Measurements from ENCODE around the gene LTBP1.
A peak's percentile ranks its signal among the peaks of the same experiment; 100 is the strongest.
"Not testable (repeated sequence)": the region's sequence is repeated elsewhere in the genome, so short reads cannot be mapped to it uniquely, and the experiment has no call there.

Gene LTBP1

GRCh38 chr2:33358878-33359277 lies 412.1 kb downstream of the LTBP1 start:
- TF ChIP-seq, protein P1, sequence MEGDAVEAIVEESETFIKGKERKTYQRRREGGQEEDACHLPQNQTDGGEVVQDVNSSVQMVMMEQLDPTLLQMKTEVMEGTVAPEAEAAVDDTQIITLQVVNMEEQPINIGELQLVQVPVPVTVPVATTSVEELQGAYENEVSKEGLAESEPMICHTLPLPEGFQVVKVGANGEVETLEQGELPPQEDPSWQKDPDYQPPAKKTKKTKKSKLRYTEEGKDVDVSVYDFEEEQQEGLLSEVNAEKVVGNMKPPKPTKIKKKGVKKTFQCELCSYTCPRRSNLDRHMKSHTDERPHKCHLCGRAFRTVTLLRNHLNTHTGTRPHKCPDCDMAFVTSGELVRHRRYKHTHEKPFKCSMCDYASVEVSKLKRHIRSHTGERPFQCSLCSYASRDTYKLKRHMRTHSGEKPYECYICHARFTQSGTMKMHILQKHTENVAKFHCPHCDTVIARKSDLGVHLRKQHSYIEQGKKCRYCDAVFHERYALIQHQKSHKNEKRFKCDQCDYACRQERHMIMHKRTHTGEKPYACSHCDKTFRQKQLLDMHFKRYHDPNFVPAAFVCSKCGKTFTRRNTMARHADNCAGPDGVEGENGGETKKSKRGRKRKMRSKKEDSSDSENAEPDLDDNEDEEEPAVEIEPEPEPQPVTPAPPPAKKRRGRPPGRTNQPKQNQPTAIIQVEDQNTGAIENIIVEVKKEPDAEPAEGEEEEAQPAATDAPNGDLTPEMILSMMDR (IDR thresholded peaks at IDR 0.05; ENCODE audit: poor library complexity, severe bottlenecking): no peak

DNA sequence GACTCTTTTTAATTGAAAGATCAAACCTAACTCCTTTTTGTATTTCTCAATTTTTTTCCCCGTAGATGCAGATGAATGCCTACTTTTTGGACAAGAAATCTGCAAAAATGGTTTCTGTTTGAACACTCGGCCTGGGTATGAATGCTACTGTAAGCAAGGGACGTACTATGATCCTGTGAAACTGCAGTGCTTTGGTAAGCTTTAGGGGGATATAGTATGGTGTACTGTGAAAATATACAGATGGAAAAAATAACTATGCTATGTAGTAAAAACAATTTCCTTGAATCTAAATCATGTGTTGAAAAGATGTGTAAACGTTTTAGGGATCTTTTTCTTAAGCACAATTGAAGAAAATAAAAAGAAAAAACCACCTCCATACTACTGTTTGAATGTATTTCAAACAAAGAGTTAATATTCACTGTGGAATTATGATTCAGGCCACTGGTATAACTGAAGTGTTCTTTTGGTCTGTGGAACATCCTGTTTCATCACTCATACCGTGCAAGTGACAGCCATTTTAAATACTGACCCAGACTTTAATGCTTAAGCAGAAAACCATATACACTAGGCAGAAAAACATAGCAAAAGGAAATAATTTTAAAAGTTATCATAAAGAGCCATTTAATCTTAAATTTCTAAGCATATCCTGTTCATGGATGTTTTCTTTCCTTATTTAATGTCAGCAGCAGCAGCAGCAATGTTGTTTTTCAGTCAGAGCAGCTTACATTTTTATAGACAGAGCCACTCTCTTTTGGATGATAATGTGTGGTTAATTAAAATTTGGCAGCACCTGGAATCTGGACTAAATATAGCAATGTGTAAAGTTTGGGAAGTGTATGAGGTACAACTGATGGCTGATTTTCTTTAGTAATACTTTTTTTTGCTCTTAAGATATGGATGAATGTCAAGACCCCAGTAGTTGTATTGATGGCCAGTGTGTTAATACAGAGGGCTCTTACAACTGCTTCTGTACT lies 416.9 kb downstream of the LTBP1 start:
- peaks cover 6% of the 10 kb centered on the region for H3K4me1 ChIP-seq (ENCODE audit: insufficient read depth, poor library complexity, severe bottlenecking)
- DNase-seq (ENCODE audit: low spot score): no peak
- 0 out of 2 replicates have a peak, but pooled peaks cover 2% of the 10 kb centered on the region for H3K36me3 ChIP-seq (ENCODE audit: low read depth)
- TF ChIP-seq, protein P1 (IDR thresholded peaks at IDR 0.05; ENCODE audit: poor library complexity, severe bottlenecking): no peak
- H3K27me3 ChIP-seq (ENCODE audit: insufficient read depth, poor library complexity, severe bottlenecking): no peaks in the 10 kb centered on the region
- peak; percentile 67; the same call in 2 of the 3 replicates for ATAC-seq (ENCODE audit: low read depth)
- H3K9me3 ChIP-seq (ENCODE audit: severe bottlenecking): no peaks in the 10 kb centered on the region
- H3K27ac ChIP-seq (ENCODE audit: poor library complexity, severe bottlenecking): peak overlapping the region; percentile 26
- H3K4me3 ChIP-seq (ENCODE audit: severe bottlenecking): no peak overlapping the region

More at GRCh38 chr2:33358878-33359277, 412.1 kb downstream of the LTBP1 start:
- H3K4me1 ChIP-seq (ENCODE audit: insufficient read depth, poor library complexity, severe bottlenecking): peaks cover 6% of the 10 kb centered on the region
- H3K9me3 ChIP-seq (ENCODE audit: severe bottlenecking): no peaks in the 10 kb centered on the region
- H3K27me3 ChIP-seq (ENCODE audit: insufficient read depth, poor library complexity, severe bottlenecking): no peaks in the 10 kb centered on the region
- H3K27ac ChIP-seq (ENCODE audit: poor library complexity, severe bottlenecking): no peak overlapping the region
- ATAC-seq (ENCODE audit: low read depth) (no peak), DNase-seq (ENCODE audit: low spot score) (no peak)
- no peak overlapping the region for H3K4me3 ChIP-seq (ENCODE audit: severe bottlenecking)
- H3K36me3 ChIP-seq (ENCODE audit: low read depth): 0 out of 2 replicates have a peak, but pooled peaks cover 2% of the 10 kb centered on the region

- Histone ChIP-seq H3K27ac (ENCODE audit: poor library complexity, severe bottlenecking) (no peak overlapping the region), H3K4me3 (ENCODE audit: severe bottlenecking) (no peak overlapping the region), H3K4me1 (ENCODE audit: insufficient read depth, poor library complexity, severe bottlenecking) (peaks cover 6% of the 10 kb centered on the region), H3K9me3 (ENCODE audit: severe bottlenecking) (no peaks in the 10 kb centered on the region), H3K36me3 (ENCODE audit: low read depth) (0 out of 2 replicates have a peak, but pooled peaks cover 2% of the 10 kb centered on the region), H3K27me3 (ENCODE audit: insufficient read depth, poor library complexity, severe bottlenecking) (no peaks in the 10 kb centered on the region)
- TF ChIP-seq, protein P1 (IDR thresholded peaks at IDR 0.05; ENCODE audit: poor library complexity, severe bottlenecking): no peak
- DNase-seq (ENCODE audit: low spot score) (no peak), ATAC-seq (ENCODE audit: low read depth) (no peak)
These were observed 418.7 kb downstream of the LTBP1 start for GRCh38 chr2:33365264-33365970.

DNA sequence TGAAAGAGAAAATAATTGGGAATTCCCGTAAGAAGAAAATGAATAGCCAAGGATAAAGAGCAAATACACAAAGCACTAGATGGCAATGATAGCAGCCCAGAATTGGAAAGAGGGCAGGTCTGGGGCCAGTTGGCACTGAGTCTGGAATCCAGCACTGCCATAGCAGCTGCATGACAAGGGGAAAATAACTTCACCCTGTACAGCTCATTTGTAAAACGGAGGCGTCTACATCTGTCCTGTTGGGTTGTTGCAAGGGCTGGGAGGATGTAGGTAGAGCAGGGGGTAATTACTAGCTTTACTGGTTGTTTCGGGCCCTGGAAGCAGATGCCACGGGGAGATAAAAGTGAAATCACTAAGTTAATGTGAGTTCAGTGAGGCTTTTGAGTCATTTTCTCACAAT lies 419.7 kb downstream of the LTBP1 start:
- ATAC-seq (ENCODE audit: low read depth) (no peak), DNase-seq (ENCODE audit: low spot score) (no peak)
- Histone ChIP-seq H3K27ac (ENCODE audit: poor library complexity, severe bottlenecking) (no peak overlapping the region), H3K9me3 (ENCODE audit: severe bottlenecking) (no peaks in the 10 kb centered on the region), H3K36me3 (ENCODE audit: low read depth) (0 out of 2 replicates have a peak, but pooled peaks cover 2% of the 10 kb centered on the region), H3K4me1 (ENCODE audit: insufficient read depth, poor library complexity, severe bottlenecking) (peaks cover 6% of the 10 kb centered on the region), H3K27me3 (ENCODE audit: insufficient read depth, poor library complexity, severe bottlenecking) (no peaks in the 10 kb centered on the region), H3K4me3 (ENCODE audit: severe bottlenecking) (no peak overlapping the region)
- TF ChIP-seq, protein P1 (IDR thresholded peaks at IDR 0.05; ENCODE audit: poor library complexity, severe bottlenecking): no peak

- not testable (repeated sequence) for H3K4me1 ChIP-seq (ENCODE audit: insufficient read depth, poor library complexity, severe bottlenecking); H3K36me3 ChIP-seq (ENCODE audit: low read depth); H3K27me3 ChIP-seq (ENCODE audit: insufficient read depth, poor library complexity, severe bottlenecking); H3K27ac ChIP-seq (ENCODE audit: poor library complexity, severe bottlenecking); H3K4me3 ChIP-seq (ENCODE audit: severe bottlenecking); ATAC-seq (ENCODE audit: low read depth); H3K9me3 ChIP-seq (ENCODE audit: severe bottlenecking); DNase-seq (ENCODE audit: low spot score)
These were observed 421.8 kb downstream of the LTBP1 start for GRCh38 chr2:33368524-33368923.

All from RWPE2 (cell line).